ENCODE results near the gene SARS1.
A peak's percentile ranks its signal among the peaks of the same experiment; 100 is the strongest.
"Not testable (repeated sequence)": the region's sequence is repeated elsewhere in the genome, so short reads cannot be mapped to it uniquely, and the experiment has no call there.

Gene SARS1

DNA sequence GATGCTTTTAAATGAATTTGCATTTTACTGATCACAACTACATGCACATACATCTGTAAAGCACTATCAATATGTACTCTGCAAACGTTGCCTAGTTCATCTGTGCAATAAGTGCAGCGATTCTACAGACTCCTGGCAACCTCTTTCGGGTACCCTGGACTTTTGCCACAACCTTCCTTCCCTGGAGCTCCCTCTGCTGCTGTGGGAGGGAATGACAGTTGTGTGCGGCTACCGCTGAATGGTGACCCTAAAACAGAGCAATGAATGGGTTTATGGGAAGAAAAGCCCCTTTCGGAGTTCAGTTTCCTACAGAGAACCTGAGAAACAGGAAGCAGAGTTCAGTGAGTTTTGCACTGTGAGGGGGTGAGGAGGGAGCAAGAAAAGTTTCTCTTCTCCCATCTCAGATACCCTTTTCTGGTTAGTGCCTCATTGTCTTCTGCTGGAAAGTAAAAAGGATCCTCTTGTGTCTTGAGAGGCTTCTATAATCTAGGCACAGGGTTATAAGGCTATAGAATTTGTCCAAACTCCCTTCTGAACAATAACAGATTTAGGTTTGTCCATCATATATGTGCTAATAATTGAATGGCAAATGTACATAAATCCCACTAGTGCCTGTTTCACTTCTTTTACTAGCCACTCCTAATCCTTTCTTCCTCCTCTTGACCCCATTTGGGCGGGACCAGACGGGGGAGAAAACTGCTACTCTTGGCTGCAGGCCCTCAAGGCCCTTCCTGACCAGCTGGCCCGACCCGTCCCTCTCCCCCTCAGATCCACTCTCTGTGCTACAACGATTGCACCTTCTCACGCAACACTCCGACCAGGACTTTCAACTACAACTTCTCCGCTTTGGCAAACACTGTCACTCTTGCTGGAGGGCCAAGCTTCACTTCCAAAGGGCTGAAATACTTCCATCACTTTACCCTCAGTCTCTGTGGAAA is 19.8 kb upstream of the SARS1 start:
- peak; percentile 73 to 74 for DNase-seq

DNA sequence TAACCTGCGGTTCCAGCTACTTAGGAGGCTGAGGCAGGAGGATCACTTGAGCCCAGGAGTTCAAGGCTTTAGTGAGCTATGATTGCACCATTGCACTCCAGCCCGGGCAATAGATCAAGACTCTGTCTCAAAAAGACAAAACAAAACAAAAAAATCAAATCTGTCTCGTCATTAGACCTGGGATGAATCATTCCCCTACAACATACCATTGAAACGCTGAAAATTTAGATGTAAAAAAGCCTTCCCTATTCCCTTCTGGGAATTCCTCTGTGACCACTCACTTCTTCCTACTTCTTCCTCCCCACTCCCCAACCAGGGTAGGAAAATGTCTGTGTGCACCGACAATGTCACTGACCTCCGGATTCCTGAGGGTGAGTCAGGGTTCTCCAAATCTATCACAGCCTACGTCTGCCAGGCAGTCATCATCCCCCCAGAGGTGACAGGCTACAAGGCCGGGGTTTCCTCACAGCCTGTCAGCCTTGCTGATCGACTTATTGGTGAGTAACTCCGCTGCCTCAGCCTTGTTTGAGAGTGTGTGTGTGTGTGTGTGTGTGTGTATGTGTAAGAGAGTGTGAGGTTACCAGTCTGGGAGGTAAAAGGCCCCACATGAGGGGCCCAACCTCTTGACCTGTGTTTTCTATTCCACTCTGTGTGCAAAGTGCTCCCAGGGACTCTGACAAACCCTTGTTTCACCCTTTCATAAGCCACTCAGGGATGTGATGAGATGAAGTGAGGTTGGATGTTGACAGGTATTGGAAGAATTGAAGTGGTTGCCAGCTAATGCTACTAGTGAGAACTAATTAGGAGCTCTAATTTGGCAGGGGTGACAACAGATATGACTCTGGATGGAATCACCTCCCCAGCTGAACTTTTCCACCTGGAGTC is 16.3 kb upstream of the SARS1 start:
- peak in 1 of 2 donors; percentile 13 for DNase-seq

DNA sequence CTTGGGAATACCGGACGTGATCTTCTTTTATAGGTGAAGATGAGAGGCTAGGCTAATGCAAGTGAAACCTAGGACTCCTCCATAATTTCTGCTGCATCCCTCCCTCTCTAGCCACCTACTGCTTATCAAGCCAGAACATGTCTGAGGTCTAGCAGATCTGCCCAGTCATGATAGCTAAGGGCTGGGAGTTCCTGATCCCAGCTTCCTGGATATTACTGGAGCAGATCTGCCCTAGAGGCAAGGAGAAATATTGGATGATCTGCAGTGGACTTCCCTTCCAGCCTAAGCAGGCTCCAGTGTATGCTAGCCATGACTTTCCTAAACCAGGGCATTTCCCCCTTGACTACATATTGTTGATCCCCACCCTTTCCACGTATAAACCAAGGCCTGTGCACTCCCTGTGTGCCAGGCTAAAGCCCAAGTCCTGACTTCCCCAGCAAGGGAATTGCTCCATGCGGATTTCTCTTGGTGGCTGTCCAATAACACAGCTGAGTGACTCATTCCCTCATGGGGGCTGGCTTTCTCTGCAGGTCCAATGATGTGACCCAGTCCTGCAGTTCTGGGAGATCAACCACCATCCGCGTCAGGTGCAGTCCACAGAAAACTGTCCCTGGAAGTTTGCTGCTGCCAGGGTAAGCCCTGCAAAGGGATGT is 15.5 kb upstream of the SARS1 start:
- DNase-seq = no peak

DNA sequence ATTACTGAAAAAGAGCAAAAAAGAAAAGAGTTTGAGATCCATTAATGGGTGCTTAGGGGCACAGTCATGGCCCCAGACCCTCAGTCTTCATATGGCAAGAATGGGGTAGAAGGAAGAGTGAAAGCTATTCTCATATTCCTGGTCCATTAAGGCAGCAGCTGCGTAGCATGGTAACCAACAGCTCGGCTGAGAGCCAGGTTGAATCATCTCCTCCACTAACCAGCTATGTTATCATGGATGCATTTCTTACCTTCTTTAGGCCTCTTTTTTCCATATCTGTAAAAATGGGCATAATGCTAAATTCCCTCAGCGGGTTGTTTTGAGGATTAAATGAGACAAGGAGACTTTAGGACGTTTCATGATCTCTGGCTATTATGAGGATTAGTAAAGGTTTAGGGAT is 15.0 kb upstream of the SARS1 start:
- DNase-seq = no peak

DNA sequence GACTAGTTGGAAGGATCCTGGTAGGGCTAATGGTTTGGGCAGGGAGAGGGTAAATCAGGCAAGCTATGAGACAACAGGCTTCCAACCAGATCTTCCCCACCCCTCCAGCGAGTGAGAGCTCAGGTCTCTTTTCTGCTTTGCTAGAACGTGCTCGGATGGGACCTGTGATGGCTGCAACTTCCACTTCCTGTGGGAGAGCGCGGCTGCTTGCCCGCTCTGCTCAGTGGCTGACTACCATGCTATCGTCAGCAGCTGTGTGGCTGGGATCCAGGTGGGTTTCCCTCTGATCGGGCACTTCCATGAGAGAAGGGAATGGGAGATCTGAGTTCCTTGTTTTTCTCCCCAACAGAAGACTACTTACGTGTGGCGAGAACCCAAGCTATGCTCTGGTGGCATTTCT is 14.0 kb upstream of the SARS1 start:
- no peak for DNase-seq

DNA sequence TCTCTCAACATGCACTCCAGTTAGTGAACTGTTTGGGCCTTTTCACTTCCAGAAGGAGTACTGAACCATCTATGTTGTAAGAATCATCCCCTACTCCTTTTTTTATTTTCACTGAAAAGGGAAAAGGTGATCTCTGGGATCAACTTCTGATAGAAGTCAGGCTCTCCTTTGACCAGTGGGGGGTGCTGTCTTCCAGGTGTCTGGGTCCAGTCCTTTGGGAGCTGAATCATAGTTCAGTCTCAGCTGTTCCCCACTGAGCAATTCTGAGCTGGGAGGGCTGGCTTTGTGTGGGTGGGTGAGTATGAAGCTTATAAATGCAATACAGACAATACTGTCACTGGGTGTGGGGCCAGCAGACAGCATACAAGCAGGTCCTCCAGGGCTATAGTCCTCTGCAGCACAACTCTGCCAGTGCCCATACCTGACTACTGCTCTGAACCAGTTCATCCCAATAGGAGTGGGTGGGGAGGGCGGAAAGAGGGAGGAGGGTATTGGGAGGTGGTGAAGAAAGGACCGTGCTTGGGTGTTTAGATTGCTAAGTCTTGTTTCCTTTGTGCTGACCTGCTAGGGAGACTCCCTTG is 12.5 kb upstream of the SARS1 start:
- peak; percentile 73 to 80 for DNase-seq

DNA sequence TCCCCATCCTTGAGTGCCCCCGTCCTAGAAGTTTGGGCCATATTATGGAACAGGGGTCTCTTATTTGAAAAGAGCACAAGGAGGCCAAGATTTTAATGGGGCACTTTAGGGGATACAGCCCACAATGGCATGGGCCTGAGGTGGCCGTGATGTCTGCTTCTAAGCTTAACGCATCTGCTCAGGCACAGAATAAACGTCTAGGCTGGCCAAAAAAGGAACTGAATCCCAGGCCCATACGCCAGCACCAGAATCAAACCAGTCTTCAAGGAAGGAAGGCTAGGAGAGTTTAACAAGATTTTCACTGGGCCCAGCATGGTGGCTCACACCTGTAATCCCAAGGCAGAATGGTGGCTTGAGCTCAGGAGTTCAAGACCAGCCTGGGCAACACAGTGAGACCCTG is 9.2 kb upstream of the SARS1 start:
- no peak for DNase-seq

DNA sequence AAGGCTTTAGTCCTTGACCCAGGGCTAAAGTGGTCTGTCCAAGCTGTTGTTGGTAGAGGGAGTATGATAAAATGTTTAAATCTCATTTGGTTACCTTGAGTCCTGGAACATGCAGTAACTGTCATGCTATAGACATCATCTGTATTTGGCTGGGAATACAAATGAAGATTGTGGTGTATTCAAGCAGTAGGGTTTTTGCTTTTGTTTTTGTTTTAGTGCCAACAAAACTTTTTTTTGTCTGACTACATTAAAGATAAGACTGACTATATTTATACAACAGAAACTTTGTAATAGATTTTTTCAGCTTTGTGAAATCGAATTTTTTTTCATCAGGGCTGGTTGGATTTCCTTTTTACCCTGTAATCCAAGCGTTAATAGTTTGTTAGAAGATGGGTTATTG is 7.4 kb upstream of the SARS1 start:
- DNase-seq = no peak

DNA sequence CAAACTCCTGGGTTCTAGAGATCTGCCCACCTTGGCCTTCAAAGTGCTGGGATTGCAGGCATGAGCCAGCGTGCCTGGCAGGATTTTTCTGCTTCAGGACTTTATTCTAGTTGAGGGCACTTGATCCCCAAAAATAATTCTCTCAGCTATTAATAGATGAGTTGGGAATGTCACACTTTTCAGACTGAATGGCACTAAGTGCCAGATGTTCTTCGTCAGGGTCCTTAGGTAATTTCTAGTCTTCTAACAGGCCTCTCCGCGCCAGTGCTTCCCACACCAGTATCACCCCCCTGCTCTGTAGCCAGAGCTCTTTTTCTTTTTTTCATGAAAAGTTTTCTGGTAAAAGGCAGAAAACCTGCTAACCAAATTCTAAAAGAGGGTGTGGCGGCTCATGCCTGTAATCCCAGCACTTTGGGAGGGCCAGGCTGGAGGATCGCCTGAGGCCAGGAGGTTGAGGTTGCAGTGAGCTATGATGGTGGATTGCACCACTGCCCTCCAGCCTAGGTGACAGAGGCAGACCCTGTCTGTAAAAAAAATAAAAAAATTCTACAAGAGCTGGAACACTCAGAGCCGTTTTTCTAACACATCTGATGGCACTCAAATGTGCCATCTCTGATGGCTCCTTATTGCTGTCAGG is 6.1 kb upstream of the SARS1 start:
- DNase-seq = no peak

DNA sequence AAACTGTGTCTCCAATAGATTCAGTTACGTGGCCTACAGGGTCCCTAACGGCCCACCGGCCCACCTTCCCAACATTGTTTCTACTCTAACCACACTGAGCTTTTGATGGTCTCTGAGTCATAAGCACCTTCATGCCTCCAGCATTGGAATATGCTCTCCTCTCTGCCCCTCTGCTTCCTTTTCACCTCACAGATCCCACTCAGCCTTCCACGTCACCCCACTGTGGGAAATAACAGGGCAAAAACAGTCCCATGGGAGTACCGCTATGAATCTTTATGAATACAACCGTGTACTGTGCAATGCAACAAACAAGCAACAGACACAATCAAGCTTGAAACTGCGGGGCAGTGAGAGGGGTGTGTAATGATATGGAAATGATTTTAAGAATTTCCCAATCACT is 5.3 kb upstream of the SARS1 start:
- no peak for DNase-seq

DNA sequence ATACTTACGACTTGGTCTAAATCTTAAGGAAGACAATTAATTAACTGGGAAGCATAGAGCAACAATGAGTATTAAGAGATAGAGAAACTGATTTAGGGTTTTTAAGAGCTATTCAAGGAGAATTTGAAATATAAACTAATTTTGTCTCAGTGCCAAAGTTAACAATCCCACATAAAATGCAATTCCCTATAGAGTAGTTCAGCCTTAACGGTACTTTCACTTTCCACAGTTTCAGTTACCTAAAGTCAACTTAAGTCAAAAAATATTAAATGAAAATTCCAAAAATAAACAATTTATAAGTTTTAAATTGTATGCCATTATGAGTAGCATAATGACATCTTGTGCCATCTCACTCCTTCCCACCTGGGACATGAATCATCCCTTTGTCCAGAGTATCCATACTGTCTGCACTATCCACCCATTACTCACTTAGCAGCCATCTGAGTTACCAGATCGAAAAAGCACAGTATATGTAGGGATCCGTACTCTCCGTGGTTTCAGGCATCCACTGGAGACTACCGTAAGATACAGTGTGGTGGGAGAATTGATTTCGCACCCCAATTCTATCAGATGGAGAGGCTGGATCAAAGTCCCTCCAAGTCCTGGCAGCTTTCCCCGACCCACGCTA is 4.8 kb upstream of the SARS1 start:
- DNase-seq = no peak

DNA sequence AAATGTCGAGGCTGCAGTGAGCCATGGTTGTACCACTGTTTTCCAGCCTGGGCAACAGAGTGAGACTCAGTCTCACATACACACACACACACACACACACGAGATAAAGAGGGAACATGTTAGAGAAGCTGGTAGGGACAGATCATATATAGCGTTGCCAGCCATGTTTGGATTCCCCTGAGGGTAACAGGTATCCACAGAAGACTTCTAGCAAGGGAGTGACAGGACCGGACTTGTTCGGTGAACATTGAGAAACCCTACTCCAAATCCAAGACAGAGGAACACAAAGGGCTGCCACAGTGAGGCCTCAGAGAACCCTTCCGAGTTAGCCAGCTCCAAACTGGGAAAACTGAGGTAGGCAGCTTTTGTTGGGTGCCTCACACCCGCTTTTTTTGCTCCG is 3.7 kb upstream of the SARS1 start:
- no peak for DNase-seq

DNA sequence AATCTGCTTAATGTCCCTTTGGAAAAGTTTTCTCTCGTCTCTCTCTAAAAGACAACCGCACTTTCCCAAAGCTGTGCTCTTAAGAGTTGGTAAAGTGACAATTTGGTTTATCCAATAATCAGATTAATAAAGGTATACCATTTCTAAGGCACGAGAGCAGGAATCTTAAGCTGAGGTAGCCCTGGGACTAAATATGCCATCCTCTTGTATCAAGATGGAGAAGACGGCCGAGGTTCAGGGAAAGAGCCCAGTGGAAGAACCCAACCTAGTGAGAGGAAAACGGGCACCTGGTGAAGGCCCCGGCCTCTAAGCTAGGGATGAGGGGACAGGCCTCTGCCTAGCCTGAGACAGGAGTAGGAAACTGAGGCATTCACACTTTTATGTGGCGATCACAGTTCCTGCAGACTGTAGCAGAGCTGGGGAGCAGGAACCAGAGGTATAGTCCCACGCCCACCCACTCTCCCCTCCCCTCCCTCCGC is 334 bp upstream of the SARS1 start:
- DNase-seq = no peak

DNA sequence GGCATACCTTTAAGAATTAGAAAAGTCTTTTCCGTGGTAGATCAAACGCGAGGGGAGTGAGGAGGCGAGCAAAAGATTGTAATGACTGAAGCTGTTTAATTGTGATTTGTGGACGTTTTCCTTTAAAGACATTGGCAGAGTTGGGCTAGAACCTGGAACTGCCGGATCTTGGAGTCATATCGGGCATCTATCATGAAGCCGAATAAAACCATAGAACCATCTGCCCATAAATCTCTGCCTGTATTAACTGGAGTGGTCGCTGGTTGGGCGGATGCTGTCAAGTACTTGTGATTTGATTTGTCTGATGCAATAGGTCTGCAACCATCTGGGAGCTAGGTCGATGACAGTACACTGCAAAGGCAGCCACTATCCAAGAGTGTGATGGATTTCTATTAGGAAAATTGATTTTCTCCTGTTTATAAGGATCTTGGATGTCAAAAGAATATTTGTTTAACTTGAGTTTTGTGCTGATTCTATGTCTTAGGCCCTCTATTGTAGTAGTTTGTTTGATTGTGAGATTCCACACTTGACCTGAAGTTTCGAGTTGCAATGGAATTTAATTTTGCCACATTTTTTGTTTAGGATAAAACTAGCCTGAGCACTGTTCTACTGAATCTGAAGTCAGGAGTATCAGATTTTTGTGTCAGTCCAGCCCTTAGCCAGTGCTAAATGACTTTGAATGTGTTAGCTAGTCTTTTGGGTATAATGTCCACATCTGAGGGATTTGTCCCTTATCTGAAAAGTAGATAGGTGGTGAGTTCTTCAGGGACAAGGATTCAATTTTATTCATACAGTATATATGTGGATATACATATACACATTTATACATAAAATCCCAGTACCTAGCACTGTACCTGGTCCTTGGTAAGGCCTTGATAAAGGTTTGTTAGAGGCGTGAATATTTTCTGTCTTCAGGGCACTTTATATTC is 1.2 kb downstream of the SARS1 start:
- DNase-seq = peak; percentile 48 to 51

DNA sequence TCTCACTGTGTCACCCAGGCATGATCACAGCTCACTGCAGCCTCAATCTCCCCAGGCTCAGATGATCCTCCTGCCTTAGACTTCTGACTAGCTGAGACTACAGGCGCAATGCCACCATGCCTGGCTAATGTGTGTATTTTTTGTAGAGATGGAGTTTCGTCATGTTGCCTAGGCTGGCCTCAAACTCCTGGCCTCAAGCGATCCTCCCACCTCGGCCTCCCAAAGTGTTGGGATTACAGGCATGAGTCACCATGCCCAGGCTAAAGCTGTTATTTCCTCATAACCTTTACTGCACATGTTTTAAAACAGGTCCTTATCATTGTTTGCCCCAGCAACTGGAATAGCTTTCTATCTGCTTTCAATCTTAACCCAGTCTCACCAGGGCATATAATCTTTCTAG is 2.9 kb downstream of the SARS1 start:
- DNase-seq = no peak

DNA sequence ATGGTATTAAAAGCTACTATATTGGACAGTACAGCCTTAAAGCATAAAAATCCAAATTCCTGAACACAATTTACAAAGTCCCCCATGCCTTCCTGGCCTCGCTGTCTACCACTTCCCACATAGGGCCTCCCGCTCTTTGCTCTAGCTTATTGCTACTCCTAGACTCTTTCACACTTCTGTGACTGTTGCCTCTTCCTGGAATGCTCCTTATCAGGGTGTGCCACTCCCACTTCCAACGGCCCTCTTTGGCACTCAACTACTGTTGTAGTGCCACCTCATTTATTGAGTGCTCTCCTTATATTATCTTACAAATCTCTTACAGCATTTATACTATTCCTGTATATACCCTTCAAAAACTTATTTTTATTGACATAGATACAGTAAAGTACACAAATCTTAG is 4.8 kb downstream of the SARS1 start:
- DNase-seq = no peak

DNA sequence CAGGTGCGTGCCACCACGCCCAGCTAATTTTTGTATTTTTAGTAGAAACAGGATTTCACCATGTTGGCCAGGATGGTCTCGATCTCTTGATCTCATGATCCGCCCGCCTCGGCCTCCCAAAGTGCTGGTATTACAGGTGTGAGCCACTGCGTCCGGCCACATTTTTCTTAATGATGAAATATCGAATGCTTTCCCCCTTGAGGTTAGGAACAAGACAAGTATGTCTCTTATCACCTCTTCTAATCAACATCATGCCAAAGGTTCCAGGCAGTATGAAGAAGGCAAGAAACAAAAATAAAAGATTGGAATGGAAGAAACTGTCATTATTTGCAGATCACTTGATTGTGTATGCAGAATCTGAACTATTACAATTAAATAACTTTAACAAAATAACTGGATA is 7.5 kb downstream of the SARS1 start:
- DNase-seq = not testable (repeated sequence)

DNA sequence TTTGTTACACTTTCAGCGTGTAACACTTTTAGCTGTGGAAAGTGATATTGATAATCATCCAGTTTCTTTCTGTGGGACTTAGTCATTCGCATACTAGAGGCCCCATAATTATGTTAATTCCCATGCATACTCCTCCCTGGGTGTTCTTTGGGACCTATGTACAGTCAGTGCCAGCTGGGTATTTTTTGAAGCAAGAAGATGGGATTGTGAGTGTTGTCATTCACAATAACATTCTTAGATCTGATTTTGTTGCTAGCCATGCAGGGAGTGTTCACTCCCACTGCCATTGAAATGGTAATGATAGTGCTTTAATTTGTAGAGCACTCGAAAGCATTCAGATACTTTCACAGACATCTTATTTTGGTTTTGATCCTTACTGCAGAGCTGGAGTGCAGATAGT is 11.6 kb downstream of the SARS1 start:
- no peak for DNase-seq

DNA sequence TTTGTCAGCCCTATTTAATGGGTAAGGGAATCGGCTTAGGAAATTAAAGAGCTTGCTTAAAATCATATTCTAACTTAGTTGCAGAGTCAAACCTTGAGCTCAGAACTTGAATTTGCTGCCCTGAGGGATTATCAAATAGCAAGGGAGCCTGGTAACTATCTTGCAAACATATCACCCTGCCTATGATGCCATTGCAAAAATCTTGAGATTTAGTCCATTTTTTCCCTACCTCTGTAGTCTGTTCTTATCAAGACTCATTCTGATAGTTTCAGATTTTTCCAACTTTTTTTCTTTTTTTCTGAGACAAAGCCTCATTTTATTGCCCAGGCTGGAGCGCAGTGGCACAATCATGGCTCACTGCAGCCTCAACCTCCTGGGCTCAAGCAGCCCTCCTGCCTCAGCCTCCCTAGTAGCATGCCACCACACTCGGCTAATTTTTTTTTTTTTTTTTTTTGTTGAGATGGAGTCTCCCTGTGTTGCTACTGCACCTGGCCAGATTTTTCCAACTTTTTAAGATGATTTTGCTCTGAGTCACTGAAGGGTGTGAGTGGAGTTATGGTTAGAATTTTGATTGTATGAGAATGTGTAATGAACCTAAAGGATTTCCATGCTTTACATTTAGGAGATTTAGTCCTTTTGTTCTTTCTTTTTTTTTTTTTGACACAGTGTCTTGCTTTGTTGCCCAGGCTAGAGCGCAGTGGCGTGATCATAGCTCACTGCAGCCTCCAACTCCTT is 12.2 kb downstream of the SARS1 start:
- no peak for DNase-seq

DNA sequence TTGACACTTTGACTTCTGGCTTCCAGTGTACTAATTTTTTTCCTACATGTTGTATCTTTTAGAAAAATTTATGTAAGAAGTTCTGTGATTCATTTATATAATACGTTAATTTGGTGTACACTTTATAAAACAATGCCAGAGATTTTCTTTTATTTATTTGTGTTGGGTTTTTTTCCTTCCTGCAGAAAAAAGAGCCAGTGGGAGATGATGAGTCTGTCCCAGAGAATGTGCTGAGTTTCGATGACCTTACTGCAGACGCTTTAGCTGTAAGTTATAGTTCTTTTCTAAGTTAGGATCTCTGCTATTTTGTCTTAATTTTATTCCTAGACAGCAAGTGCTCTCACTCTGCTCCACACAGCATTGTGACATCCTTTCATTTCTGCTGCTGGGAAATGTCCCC is 14.4 kb downstream of the SARS1 start:
- no peak for DNase-seq

Data from stimulated activated CD4-positive, alpha-beta T cell treated with anti-CD3 and anti-CD28 coated beads, Interleukin-2, amount 100 ng/mL, for 24 hours (primary cell).